AG09309 (cell line): ENCODE measurements around the gene BAMBI.

Source experiments
- DNase-seq: peaks from one replicate; pipeline ENCODE4 v3.0.0-alpha.2; 2010; ENCODE audit warnings: low read depth
- H3K4me3 ChIP-seq: 2 replicates; pipeline ENCODE4 v1.5.1; 2011; ENCODE audit warnings: mild to moderate bottlenecking, low read depth, low read length, moderate library complexity; ENCODE audit not compliant: control insufficient read depth
- TF ChIP-seq, protein P1 (sequence below): IDR thresholded peaks from 2 replicates; pipeline ENCODE4 v1.5.1; 2011; ENCODE audit warnings: mild to moderate bottlenecking, low read depth, low read length, inconsistent platforms; ENCODE audit not compliant: insufficient read depth, control insufficient read depth; ENCODE audit errors: missing control alignments

Gene BAMBI

GRCh38 chr10:28714401-28715053 is 37.2 kb downstream of the BAMBI start:
- TF ChIP-seq, protein P1, sequence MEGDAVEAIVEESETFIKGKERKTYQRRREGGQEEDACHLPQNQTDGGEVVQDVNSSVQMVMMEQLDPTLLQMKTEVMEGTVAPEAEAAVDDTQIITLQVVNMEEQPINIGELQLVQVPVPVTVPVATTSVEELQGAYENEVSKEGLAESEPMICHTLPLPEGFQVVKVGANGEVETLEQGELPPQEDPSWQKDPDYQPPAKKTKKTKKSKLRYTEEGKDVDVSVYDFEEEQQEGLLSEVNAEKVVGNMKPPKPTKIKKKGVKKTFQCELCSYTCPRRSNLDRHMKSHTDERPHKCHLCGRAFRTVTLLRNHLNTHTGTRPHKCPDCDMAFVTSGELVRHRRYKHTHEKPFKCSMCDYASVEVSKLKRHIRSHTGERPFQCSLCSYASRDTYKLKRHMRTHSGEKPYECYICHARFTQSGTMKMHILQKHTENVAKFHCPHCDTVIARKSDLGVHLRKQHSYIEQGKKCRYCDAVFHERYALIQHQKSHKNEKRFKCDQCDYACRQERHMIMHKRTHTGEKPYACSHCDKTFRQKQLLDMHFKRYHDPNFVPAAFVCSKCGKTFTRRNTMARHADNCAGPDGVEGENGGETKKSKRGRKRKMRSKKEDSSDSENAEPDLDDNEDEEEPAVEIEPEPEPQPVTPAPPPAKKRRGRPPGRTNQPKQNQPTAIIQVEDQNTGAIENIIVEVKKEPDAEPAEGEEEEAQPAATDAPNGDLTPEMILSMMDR: no peak
- no peak for DNase-seq
- no peak overlapping the region for H3K4me3 ChIP-seq

GRCh38 chr10:28715246-28715645 is 37.9 kb downstream of the BAMBI start:
- DNase-seq: no peak
- H3K4me3 ChIP-seq: no peak overlapping the region
- TF ChIP-seq, protein P1: no peak

GRCh38 chr10:28715757-28716156 is 38.4 kb downstream of the BAMBI start:
- TF ChIP-seq, protein P1: no peak
- no peak overlapping the region for H3K4me3 ChIP-seq
- DNase-seq: no peak

- TF ChIP-seq, protein P1: no peak
- DNase-seq: no peak
- H3K4me3 ChIP-seq: no peak overlapping the region
These were observed 39.4 kb downstream of the BAMBI start for GRCh38 chr10:28716748-28717147.

- DNase-seq: no peak
- TF ChIP-seq, protein P1: no peak
These were observed 40.4 kb downstream of the BAMBI start for GRCh38 chr10:28717656-28718201.

GRCh38 chr10:28719789-28720436 is 42.6 kb downstream of the BAMBI start:
- TF ChIP-seq, protein P1: no peak
- no peak for DNase-seq
- no peak overlapping the region for H3K4me3 ChIP-seq

More at GRCh38 chr10:28717656-28718201, 40.4 kb downstream of the BAMBI start:
- no peak overlapping the region for H3K4me3 ChIP-seq
